Transverse colon (tissue), 4 donors: ENCODE data around the gene LGR5. TPM values are rescaled to one million over a fixed set of nuclear protein-coding genes. Genes with fewer than 3 reads are reported as not detected.
"Not testable (repeated sequence)": the region's sequence is repeated elsewhere in the genome, so short reads cannot be mapped to it uniquely, and the experiment has no call there.

Experiments used
- DNase-seq: peaks from one replicate; pipeline ENCODE4 v3.0.0-alpha.2; 2019
- H3K27ac ChIP-seq, 4 donors: fragments of 200-600 bp; sonication (generic); 2 replicates each; pipeline ENCODE4 v1.5.1; 2016 to 2018; ENCODE audit warnings: inconsistent platforms in 4 of 4
- H3K27me3 ChIP-seq: fragments of 200-600 bp; sonication (generic); 2 replicates; pipeline ENCODE4 v1.5.1; 2017; ENCODE audit warnings: inconsistent platforms
- H3K36me3 ChIP-seq, 4 donors: fragments of 200-600 bp; sonication (generic); 2 replicates each; pipeline ENCODE4 v1.5.1; 2017 to 2019; ENCODE audit warnings: inconsistent platforms in 4 of 4
- H3K4me1 ChIP-seq, 4 donors: fragments of 200-600 bp; sonication (generic); 2 replicates each; pipeline ENCODE4 v1.5.1; 2017 to 2020; ENCODE audit warnings: inconsistent platforms in 4 of 4
- H3K4me3 ChIP-seq, 4 donors: fragments of 200-600 bp; sonication (generic); 1 replicate in 1 of 4; 2 replicates in 3 of 4; pipeline versions ENCODE4 v1.5.1 to v1.6.1; 2017 to 2019; ENCODE audit warnings: inconsistent platforms in 4 of 4
- H3K9me3 ChIP-seq, 2 donors: fragments of 200-600 bp; sonication (generic); 2 replicates each; pipeline ENCODE4 v1.5.1; 2017 to 2019; ENCODE audit warnings: inconsistent platforms in 2 of 2
- CTCF ChIP-seq, 5 experiments: fragments of 200-600 bp in 3 of 5; fragments of 450-650 bp in 2 of 5; sonication (generic) in 3 of 5; IDR thresholded peaks; 1 replicate in 2 of 5; 2 replicates in 3 of 5; pipeline ENCODE4 v1.5.1; 2016 to 2017; ENCODE audit warnings: antibody characterized with exemption in 5 of 5, inconsistent platforms in 3 of 5, mild to moderate bottlenecking in 2 of 5, moderate library complexity in 1 of 5
- EP300 ChIP-seq: sonication (generic); formaldehyde crosslinking; IDR thresholded peaks from one replicate; pipeline ENCODE4 v1.6.1; 2017; ENCODE audit warnings: antibody characterized with exemption, low read depth
- POLR2A ChIP-seq: fragments of 450-650 bp; IDR thresholded peaks from one replicate; pipeline ENCODE4 v1.6.1; 2016; ENCODE audit warnings: antibody characterized with exemption, mild to moderate bottlenecking, moderate library complexity
- POLR2AphosphoS5 ChIP-seq, 3 donors: sonication (generic); formaldehyde crosslinking; IDR thresholded peaks; one replicate each; pipeline ENCODE4 v1.6.1; 2016; ENCODE audit warnings: antibody characterized with exemption in 3 of 3
- WGBS, 2 donors: methylation state at CpG; one replicate each; pipeline ENCODE4 v1.1.5; 2018; ENCODE audit warnings: low coverage in 1 of 2; 5-methylcytosine and 5-hydroxymethylcytosine counted together
- in situ Hi-C, 4 donors: fragments of 200-750 bp; cut with MboI; loops; one replicate each; pipeline versions ENCODE4 v1.15.0 to v1.15.1; 2017; ENCODE audit warnings: low sequenced_read_pairs in 3 of 4, low pct_ligation_motif_present in 1 of 4, low pct_unique_long_range_greater_than_20kb in 1 of 4
- intact Hi-C: fragments of 100-400 bp; cut with DNase I; formaldehyde crosslinking; loops from one replicate; pipeline ENCODE4 v1.15.1; 2023; ENCODE audit warnings: low total_unique reads
- total RNA-seq, 4 donors: library from RNA; depleted of rRNA; stranded (reverse); fragments of >200 nt; gene quantifications; one replicate each; pipeline ENCODE4 v1.1.0, GENCODE V29; 2016

Gene LGR5
- total RNA-seq, 4 donors from 2014 or later, result 0.37 to 4.8 (median 1.0) TPM

GRCh38 chr12:71555191-71555590 is 115.6 kb downstream of the LGR5 start:
- no peak for DNase-seq

GRCh38 chr12:71555789-71556188 is 116.2 kb downstream of the LGR5 start:
- intact Hi-C loops, DNase-seq, H3K27ac ChIP-seq, H3K4me3 ChIP-seq, H3K9me3 ChIP-seq, H3K27me3 ChIP-seq, H3K36me3 ChIP-seq, H3K4me1 ChIP-seq: not testable (repeated sequence)
- in situ Hi-C loops, result loop anchor here in 1 of 4 donors (10.0 kb wide), 1 partner anchor 141 kb away; no protein-coding TSS in a partner anchor
- WGBS, 2 donors, result 83 to 89% methylated on average over 1 of the region's 1 CpG

More at GRCh38 chr12:71555191-71555590, 115.6 kb downstream of the LGR5 start:
- in situ Hi-C loops (loop anchor here in 1 of 4 donors (10.0 kb wide), 1 partner anchor 140 kb away; no protein-coding TSS in a partner anchor), intact Hi-C loops (no loop called here)
- Histone ChIP-seq H3K4me3 (no peak overlapping the region), H3K27ac (no peak overlapping the region), H3K4me1 (no peaks in the 10 kb centered on the region), H3K27me3 (no peaks in the 10 kb centered on the region), H3K9me3 (no peaks in the 10 kb centered on the region), H3K36me3 (no peaks in the 10 kb centered on the region)
- WGBS, 2 donors, result 92% methylated on average over 1 of the region's 1 CpG; no CpG with 5 or more reads in 1 of the 2 donors
- no peak for TF ChIP-seq CTCF (IDR thresholded peaks at IDR 0.05)
- TF ChIP-seq EP300, result no peak
- no peak for TF ChIP-seq POLR2A
- TF ChIP-seq POLR2AphosphoS5 (IDR thresholded peaks at IDR 0.05), result no peak

GRCh38 chr12:71556448-71556847 is 116.8 kb downstream of the LGR5 start:
- Histone ChIP-seq H3K36me3 (no peaks in the 10 kb centered on the region), H3K27ac (no peak overlapping the region), H3K27me3 (no peaks in the 10 kb centered on the region), H3K4me1 (no peaks in the 10 kb centered on the region), H3K4me3 (no peak overlapping the region), H3K9me3 (no peaks in the 10 kb centered on the region)
- intact Hi-C loops, result no loop called here
- no peak for DNase-seq
- TF ChIP-seq CTCF (IDR thresholded peaks at IDR 0.05) (no peak), POLR2A (no peak), EP300 (no peak), POLR2AphosphoS5 (IDR thresholded peaks at IDR 0.05) (no peak)
- in situ Hi-C loops, result loop anchor here in 1 of 4 donors (10.0 kb wide), 1 partner anchor 142 kb away; no protein-coding TSS in a partner anchor

- TF ChIP-seq EP300 (no peak), POLR2AphosphoS5 (IDR thresholded peaks at IDR 0.05) (no peak), CTCF (IDR thresholded peaks at IDR 0.05) (no peak), POLR2A (no peak)
- DNase-seq, result no peak
- no peaks in the 10 kb centered on the region for H3K4me1 ChIP-seq
- H3K27me3 ChIP-seq, result no peaks in the 10 kb centered on the region
- H3K4me3 ChIP-seq, result no peak overlapping the region
- no peaks in the 10 kb centered on the region for H3K36me3 ChIP-seq
- intact Hi-C loops (no loop called here), in situ Hi-C loops (loop anchor here in 1 of 4 donors (10.0 kb wide), 1 partner anchor 142 kb away; no protein-coding TSS in a partner anchor)
- 92 to 93% methylated on average over 3 to 4 of the region's 4 CpGs for WGBS, 2 donors
- H3K9me3 ChIP-seq, result no peaks in the 10 kb centered on the region
- H3K27ac ChIP-seq, result no peak overlapping the region
Observed at GRCh38 chr12:71556875-71557274, 117.3 kb downstream of the LGR5 start.

- in situ Hi-C loops, result loop anchor here in 1 of 4 donors (10.0 kb wide), 1 partner anchor 144 kb away; no protein-coding TSS in a partner anchor
- Histone ChIP-seq H3K27me3 (no peaks in the 10 kb centered on the region), H3K27ac (no peak overlapping the region), H3K4me3 (no peak overlapping the region), H3K4me1 (no peaks in the 10 kb centered on the region), H3K9me3 (no peaks in the 10 kb centered on the region), H3K36me3 (no peaks in the 10 kb centered on the region)
- DNase-seq, result no peak
- 73 to 86% methylated on average over 3 of the region's 3 CpGs for WGBS, 2 donors
- TF ChIP-seq POLR2A, result no peak
- no peak for TF ChIP-seq CTCF (IDR thresholded peaks at IDR 0.05)
- no peak for TF ChIP-seq EP300
- no peak for TF ChIP-seq POLR2AphosphoS5 (IDR thresholded peaks at IDR 0.05)
- intact Hi-C loops, result no loop called here
Observed at GRCh38 chr12:71558445-71558844, 118.8 kb downstream of the LGR5 start.
